HG03442 (cell line): Measurements from ENCODE around the gene SSTR3.

ENCODE experiments used
- ATAC-seq: cut with Tn5 transposase; IDR thresholded peaks from one replicate; pipeline ENCODE4 v1.9.1; 2021; ENCODE audit warnings: mild to moderate bottlenecking, moderate library complexity; ENCODE audit not compliant: unreplicated experiment

The SSTR3 gene

DNA sequence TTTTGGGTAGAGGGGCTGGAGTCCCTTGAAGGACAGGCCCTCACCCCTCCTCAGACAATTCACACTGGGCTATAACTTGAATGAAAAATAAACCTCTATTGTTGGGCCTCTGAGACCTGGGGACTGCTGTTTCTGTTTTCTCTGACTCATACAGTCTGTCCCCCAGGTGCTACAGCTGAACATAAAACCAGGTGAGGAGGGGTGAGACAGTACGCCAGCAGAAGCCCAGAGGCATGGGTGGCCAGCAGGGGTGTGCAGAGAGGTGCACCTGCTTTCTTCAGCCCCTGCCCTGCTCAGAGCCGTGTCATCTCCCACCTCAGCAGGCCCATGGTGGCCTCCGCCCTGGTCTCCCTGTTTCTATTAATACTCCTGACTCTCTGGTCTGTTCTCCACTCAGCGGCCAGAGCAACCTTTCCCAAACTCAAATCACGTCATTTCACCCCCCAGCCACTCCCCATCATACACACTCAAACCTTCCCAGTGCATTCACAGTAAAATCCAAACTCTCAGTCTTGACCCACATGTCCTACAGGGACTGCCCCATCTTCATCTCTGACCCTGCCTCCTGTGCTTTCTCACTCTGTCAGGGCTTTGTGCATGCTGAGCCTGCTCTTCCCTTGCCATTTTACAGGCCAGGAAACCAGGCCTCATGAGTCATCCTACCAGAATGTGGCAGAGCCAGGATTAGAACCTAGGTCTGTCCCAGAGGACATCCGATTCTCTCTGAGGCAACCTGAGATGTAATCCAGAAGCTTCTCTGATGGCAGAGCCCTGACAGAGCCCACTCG lies 57.2 kb downstream of the SSTR3 start:
- ATAC-seq, result peak; percentile 42
